GM21723 (cell line): ENCODE results near the gene TRERF1.

Experiments
- ATAC-seq: cut with Tn5 transposase; IDR thresholded peaks from one replicate; pipeline ENCODE4 v1.9.1; 2021; ENCODE audit warnings: mild to moderate bottlenecking, moderate library complexity; ENCODE audit not compliant: unreplicated experiment

The TRERF1 gene

GRCh38 chr6:42313941-42314570 lies 137.7 kb downstream of the TRERF1 start:
- ATAC-seq = no peak

GRCh38 chr6:42313038-42313437 lies 138.7 kb downstream of the TRERF1 start:
- ATAC-seq = no peak

GRCh38 chr6:42307141-42307470 lies 144.6 kb downstream of the TRERF1 start:
- ATAC-seq = no peak

- no peak for ATAC-seq
Observed at GRCh38 chr6:42306439-42307140, 145.1 kb downstream of the TRERF1 start.

- ATAC-seq = no peak
Observed at GRCh38 chr6:42304053-42304712, 147.5 kb downstream of the TRERF1 start.

- no peak for ATAC-seq
Observed at GRCh38 chr6:42302411-42302810, 149.3 kb downstream of the TRERF1 start.

- no peak for ATAC-seq
Observed at GRCh38 chr6:42301986-42302385, 149.7 kb downstream of the TRERF1 start.

GRCh38 chr6:42300701-42301100 lies 151.0 kb downstream of the TRERF1 start:
- ATAC-seq = no peak

- ATAC-seq = no peak
Observed at GRCh38 chr6:42300185-42300584, 151.5 kb downstream of the TRERF1 start.

- no peak for ATAC-seq
Observed at GRCh38 chr6:42297661-42298060, 154.1 kb downstream of the TRERF1 start.

GRCh38 chr6:42296614-42297013 lies 155.1 kb downstream of the TRERF1 start:
- no peak for ATAC-seq

- no peak for ATAC-seq
Observed at GRCh38 chr6:42295677-42296076, 156.0 kb downstream of the TRERF1 start.

GRCh38 chr6:42295181-42295580 lies 156.5 kb downstream of the TRERF1 start:
- ATAC-seq = no peak

- ATAC-seq = no peak
Observed at GRCh38 chr6:42294759-42295158, 157.0 kb downstream of the TRERF1 start.

GRCh38 chr6:42293386-42293977 lies 158.2 kb downstream of the TRERF1 start:
- ATAC-seq = no peak

GRCh38 chr6:42292004-42292740 lies 159.6 kb downstream of the TRERF1 start:
- no peak for ATAC-seq

GRCh38 chr6:42287756-42288155 lies 164.0 kb downstream of the TRERF1 start:
- ATAC-seq = no peak

GRCh38 chr6:42281570-42281969 lies 170.2 kb downstream of the TRERF1 start:
- ATAC-seq = no peak

GRCh38 chr6:42280966-42281533 lies 170.7 kb downstream of the TRERF1 start:
- no peak for ATAC-seq

GRCh38 chr6:42279966-42280629 lies 171.6 kb downstream of the TRERF1 start:
- ATAC-seq = no peak
